Mesothelial cell of epicardium (in vitro differentiated cells): ENCODE results near the gene MAFF. TPM values are rescaled to one million over a fixed set of nuclear protein-coding genes. Genes with fewer than 3 reads are reported as not detected.

Source experiments
- DNase-seq, 2 experiments: peaks; one replicate each; pipeline ENCODE4 v3.0.0; 2021; ENCODE audit warnings: low spot score in 2 of 2; ENCODE audit not compliant: unreplicated experiment in 2 of 2
- H3K27ac Mint-ChIP-seq: 2 replicates; pipeline ENCODE4 v1.8.0; 2021; ENCODE audit warnings: mixed read lengths
- H3K27me3 Mint-ChIP-seq: 2 replicates; pipeline ENCODE4 v1.8.0; 2021; ENCODE audit warnings: low read depth, mixed read lengths
- H3K36me3 Mint-ChIP-seq: 2 replicates; pipeline ENCODE4 v1.8.0; 2021; ENCODE audit warnings: mixed read lengths
- H3K4me1 Mint-ChIP-seq: 2 replicates; pipeline ENCODE4 v1.8.0; 2021; ENCODE audit warnings: mixed read lengths
- H3K4me3 Mint-ChIP-seq: 2 replicates; pipeline ENCODE4 v1.8.0; 2021; ENCODE audit warnings: mild to moderate bottlenecking, moderate library complexity, mixed read lengths
- H3K9me3 Mint-ChIP-seq: 2 replicates; pipeline ENCODE4 v1.8.0; 2021; ENCODE audit warnings: mixed read lengths
- CTCF ChIP-seq: fragments of 200-600 bp; sonication (generic); IDR thresholded peaks from one replicate; pipeline ENCODE4 v1.5.0; 2021; ENCODE audit warnings: antibody characterized with exemption; ENCODE audit not compliant: unreplicated experiment
- total RNA-seq: library from RNA; stranded (reverse); gene quantifications from 3 replicates; pipeline ENCODE4 v1.2.1, GENCODE V29; 2021

The MAFF gene
- total RNA-seq, 1 donor from 2014 or later: 33.4 TPM

DNA sequence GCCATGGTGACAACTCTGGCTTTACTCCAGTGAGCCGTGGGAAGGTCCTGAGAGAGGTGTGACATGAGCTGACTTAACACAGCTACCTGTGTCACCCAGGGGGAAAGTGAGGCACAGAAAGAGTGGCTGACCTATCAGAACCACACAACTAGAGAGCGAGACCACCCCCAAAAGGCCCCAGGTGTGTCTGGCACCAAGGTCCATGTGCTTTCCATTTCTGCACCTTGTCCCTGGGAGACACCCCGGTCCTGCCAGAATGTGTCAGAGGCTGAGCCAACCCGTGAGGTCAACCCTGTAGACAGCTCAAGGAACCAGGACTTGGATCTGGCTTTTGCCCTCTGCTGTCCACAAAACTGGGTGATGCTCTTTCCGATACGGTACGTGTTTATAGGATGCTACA lies 9.8 kb downstream of the MAFF start:
- no peak for DNase-seq
- H3K27ac Mint-ChIP-seq: no peak overlapping the region
- TF ChIP-seq CTCF: no peak
- H3K27me3 Mint-ChIP-seq: peaks cover 13% of the 10 kb centered on the region
- no peaks in the 10 kb centered on the region for H3K9me3 Mint-ChIP-seq
- H3K4me1 Mint-ChIP-seq: peaks cover 9% of the 10 kb centered on the region
- H3K4me3 Mint-ChIP-seq: no peak overlapping the region
- peaks cover 3% of the 10 kb centered on the region for H3K36me3 Mint-ChIP-seq

- H3K27me3 Mint-ChIP-seq: peaks cover 13% of the 10 kb centered on the region
- peaks cover 4% of the 10 kb centered on the region for H3K36me3 Mint-ChIP-seq
- H3K4me1 Mint-ChIP-seq: peaks cover 9% of the 10 kb centered on the region
- no peak for DNase-seq
- no peak overlapping the region for H3K4me3 Mint-ChIP-seq
- H3K27ac Mint-ChIP-seq: peak overlapping the region; percentile 59
- H3K9me3 Mint-ChIP-seq: no peaks in the 10 kb centered on the region
- no peak for TF ChIP-seq CTCF
These were observed 10.6 kb downstream of the MAFF start for GRCh38 chr22:38212442-38212841.

GRCh38 chr22:38213319-38213989 lies 11.7 kb downstream of the MAFF start:
- no peaks in the 10 kb centered on the region for H3K9me3 Mint-ChIP-seq
- TF ChIP-seq CTCF: no peak
- DNase-seq: no peak
- H3K4me1 Mint-ChIP-seq: peaks cover 19% of the 10 kb centered on the region
- peaks cover 13% of the 10 kb centered on the region for H3K27me3 Mint-ChIP-seq
- H3K36me3 Mint-ChIP-seq: peaks cover 4% of the 10 kb centered on the region
- peak overlapping the region; percentile 31 for H3K27ac Mint-ChIP-seq
- no peak overlapping the region for H3K4me3 Mint-ChIP-seq

DNA sequence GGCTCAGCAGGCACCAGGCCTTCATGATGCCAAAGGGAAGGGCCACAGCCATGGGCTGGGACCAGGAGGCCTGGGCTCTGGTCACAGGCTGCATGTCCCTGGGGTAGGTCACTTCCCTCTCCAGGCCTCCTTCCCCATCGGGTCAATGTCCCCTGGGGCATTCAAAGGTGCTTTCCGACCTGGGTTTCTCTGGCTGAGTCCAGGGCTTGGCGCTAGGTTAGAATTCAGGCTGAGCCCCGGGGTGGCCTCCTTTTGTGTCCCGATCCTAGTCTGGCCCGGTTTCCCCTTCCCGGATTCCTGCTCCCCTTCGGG lies 12.2 kb downstream of the MAFF start:
- DNase-seq: no peak
- peaks cover 13% of the 10 kb centered on the region for H3K27me3 Mint-ChIP-seq
- H3K27ac Mint-ChIP-seq: no peak overlapping the region
- peaks cover 4% of the 10 kb centered on the region for H3K36me3 Mint-ChIP-seq
- H3K4me3 Mint-ChIP-seq: peak overlapping the region; percentile 48
- no peaks in the 10 kb centered on the region for H3K9me3 Mint-ChIP-seq
- no peak for TF ChIP-seq CTCF
- peaks cover 23% of the 10 kb centered on the region for H3K4me1 Mint-ChIP-seq

DNA sequence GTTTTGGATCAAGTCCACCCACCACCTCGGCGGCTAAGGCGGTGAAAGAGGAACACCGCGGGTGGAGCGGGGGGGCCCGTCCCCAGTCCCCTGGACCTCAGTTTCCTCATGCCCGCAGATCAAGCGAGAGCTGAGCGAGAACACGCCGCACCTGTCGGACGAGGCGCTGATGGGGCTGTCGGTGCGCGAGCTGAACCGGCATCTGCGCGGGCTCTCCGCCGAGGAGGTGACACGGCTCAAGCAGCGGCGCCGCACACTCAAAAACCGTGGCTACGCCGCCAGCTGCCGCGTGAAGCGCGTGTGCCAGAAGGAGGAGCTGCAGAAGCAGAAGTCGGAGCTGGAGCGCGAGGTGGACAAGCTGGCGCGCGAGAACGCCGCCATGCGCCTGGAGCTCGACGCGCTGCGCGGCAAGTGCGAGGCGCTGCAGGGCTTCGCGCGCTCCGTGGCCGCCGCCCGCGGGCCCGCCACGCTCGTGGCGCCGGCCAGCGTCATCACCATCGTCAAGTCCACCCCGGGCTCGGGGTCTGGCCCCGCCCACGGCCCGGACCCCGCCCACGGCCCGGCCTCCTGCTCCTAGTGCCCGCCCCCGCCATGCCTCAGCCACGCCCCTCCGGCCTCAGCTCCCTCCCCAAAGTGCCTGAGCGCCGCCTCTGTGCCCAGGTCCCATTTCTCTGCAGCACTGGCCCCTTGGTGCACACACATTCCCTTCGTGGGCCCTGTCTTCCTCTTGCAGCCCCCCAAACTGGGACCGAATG lies 12.7 kb downstream of the MAFF start:
- TF ChIP-seq CTCF: no peak
- Mint-ChIP-seq H3K9me3 (no peaks in the 10 kb centered on the region), H3K27me3 (peaks cover 13% of the 10 kb centered on the region), H3K4me1 (peaks cover 29% of the 10 kb centered on the region), H3K27ac (peak overlapping the region; percentile 19), H3K4me3 (peak overlapping the region; percentile 48), H3K36me3 (peaks cover 4% of the 10 kb centered on the region)
- DNase-seq: peak; percentile 43 to 73
